Fibroblast of peridontal ligament (primary cell): Measurements from ENCODE around the gene LIMA1.
"Not testable (repeated sequence)": the region's sequence is repeated elsewhere in the genome, so short reads cannot be mapped to it uniquely, and the experiment has no call there.

Source experiments
- DNase-seq: peaks from one replicate; pipeline ENCODE4 v3.0.0-alpha.2; 2010; ENCODE audit errors: extremely low read depth

LIMA1 gene

DNA sequence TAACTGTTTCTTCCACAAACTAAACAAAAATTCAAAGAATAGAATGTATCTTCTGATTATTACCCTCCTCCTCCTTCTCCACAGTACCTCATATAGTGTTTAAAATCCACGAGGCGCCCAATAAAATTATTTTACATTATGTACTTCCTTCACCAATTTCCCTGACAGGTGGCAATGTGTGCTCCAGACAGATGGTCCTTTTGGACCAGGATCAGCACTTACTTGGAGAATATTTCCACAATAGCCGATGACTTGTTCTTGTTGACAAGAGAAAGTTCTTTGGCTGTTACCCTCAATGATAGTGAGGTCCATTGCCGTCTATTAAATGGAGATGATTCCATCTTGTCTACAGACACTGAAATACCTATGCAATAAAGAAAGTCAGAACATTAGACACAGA lies 34.9 kb downstream of the LIMA1 start:
- no peak for DNase-seq

DNA sequence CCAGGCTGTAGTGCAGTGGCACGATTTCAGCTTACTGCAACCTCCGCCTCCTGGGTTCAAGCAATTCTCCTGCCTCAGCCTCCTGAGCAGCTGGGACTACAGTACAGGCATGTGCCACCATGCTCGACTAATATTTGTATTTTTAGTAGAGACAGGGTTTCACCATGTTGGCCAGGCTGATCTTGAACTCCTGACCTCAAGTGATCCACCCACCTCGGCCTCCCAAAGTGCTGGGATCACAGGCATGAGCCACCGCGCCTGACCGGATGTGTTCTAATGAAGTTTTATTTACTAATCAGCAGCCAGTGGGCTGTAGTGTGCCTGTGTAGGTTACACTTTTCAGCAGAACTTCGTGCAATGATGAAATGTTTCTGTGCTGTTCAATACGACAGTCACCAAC lies 35.7 kb downstream of the LIMA1 start:
- DNase-seq, result not testable (repeated sequence)

DNA sequence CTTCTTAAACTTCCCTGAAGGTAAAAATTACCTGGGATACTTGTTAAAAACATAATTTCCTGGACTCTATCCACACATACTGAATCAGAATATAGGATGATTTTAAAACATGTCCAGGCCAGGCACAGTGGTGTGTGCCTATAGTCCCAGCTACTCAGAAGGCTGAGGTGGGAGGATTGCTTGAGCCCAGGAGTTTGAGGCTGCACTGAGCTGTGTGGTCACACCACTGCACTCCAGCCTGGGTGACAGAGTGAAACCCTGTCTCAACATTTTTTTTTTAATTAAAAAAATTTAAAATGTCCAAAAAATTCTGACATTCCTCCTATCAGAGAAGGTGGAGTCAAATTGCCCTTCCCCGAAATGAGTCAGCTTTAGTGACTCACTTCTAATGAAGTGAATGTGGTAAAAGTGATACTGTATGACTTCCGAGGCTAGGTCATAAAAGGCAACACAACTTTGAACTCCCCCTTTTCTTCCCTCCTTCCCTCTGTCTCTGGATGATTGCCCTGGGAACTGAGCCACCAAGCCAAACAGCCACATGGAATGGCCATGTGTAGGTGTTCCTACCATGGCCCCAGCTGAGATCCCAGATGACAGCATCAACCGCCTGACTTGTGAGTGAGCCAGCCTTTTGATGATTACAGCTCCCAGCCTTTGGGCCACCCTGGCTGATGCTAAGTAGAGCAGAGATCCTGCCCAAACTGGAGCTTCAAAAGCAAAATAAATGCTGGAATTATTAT lies 36.3 kb downstream of the LIMA1 start:
- DNase-seq, result peak; percentile 96

DNA sequence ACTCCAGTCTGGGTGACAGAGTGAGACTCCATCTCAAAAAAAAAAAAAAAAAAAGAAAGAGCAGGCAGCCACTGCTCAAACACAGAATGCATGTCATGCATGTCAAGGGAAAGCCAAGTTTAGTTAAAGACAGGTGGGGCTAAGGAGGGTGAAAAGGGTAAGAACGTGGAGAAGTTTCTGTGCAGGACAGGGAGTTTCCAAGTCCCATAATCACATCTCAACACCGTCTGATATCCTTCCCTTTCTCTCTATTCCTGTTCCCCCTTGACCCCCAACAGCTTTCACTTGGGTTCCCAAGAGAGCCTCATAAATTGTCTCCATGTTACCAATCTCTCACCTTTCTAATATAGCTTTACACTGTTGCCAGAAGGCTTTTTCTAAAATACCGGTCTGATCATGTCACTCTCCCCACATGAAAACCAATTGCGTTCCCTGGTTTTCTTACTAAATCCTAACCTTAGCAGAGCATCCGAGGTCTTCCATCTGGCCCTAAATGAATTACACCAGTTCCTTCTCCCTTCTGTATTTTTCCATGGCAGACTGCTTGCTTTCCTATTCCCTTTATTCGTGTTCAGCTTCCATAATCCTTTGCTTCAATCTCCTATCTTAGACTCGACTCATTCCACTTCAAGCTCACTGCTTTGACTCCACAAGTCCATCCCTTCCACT lies 37.0 kb downstream of the LIMA1 start:
- DNase-seq, result no peak

DNA sequence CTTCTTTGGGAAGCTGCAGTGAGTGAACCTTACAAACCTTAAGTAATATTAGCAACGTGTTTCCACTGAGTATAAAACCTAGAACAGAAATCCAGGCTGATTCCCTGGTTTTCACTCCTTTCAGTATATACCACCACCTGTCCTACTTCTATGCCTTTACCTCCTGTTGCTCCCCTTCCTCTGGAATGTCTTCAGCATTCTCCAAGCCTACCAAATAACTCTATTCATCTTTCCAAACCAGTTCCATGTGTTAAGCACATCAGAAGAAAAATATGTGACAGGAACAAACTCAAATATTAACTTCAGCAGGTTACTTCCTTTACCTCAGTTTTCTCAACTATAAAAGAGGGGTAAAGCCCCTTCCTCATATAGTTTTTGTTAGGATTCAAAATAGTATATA lies 39.8 kb downstream of the LIMA1 start:
- no peak for DNase-seq

DNA sequence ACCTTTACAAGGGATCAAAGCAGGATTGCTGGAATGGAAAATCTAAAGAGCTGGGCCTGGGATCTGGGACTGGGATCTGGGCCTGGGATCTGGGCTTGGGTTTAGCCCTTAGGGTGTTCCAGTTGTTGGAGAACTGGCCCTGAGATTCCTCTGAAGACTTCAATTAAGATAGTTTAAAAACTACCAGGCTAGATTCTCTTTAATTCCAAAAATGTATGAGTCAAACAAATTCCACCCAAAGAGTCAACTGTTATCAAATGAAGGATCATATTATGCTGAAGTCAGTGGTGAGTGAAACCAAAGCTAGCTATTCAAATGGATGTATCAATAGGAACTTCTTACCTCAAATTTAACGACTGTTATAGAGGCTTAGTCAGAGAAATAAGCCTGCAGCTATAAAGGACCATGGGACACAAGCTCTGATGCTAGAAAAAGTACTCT lies 40.5 kb downstream of the LIMA1 start:
- peak; percentile 86 for DNase-seq

DNA sequence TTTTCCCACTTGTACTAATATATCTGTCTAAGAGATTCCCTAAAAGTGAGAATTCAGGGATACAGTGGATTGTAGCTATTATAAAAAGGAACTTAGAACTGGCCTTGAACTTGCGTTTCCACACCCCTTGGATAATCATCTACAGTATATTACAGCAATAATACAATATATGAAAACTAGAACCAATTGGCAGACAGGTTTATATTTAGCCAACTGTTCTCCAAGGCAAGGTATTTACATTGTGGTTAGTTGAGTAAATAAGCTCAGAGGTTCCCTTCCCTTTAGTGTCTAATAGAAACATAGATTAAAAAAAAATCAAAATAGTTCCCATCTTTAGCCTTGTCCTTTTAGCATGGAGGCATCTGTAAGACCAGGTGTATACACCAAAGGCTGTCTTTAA lies 42.1 kb downstream of the LIMA1 start:
- DNase-seq, result no peak

DNA sequence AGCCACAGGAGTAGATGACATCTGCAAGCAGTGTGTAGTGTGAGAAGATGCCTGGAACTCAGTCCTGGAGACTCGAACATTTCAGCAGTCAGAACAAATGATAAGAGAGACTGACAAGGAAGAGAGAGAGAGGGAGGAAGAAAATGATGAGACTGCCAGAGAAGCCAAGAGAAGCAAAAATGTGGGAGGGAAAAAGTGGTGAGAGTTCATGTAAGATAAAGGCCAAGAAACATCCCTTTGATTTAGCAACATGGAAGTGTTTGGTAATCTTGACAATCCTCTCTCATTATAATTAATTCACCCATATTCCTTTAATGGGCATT lies 42.6 kb downstream of the LIMA1 start:
- DNase-seq, result no peak

DNA sequence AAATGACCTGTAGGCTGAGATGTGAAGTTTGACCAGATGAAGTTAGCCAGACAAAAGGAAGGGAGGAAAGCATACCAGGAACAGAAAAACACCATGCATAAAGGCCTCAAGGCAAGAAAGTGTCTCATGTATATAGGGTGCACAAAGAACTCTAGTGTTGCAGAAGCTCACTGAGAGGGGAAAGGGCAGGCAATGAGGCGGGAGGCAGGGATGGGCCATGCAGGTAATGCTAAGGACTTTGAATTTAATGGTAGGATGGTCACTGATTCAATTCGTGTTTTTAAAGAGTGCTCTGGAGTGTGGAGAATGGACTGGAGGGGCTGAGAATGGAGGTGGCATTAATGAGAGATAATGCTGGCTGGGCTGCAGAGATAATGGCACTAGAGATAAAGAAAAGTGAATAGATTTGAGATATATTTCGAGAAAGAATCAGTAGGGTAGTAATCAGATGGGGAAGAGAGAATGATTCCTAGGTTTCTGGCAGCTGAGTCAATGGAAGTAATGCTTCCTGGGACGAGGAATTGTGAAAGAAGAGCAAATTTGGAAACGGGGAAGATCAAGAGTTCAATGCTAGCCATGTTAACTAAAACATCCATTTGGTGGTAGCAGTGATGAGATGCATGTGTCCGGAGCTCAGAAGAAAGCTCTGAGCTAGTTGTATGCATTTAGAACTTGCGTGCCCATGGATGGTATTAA lies 43.1 kb downstream of the LIMA1 start:
- no peak for DNase-seq

DNA sequence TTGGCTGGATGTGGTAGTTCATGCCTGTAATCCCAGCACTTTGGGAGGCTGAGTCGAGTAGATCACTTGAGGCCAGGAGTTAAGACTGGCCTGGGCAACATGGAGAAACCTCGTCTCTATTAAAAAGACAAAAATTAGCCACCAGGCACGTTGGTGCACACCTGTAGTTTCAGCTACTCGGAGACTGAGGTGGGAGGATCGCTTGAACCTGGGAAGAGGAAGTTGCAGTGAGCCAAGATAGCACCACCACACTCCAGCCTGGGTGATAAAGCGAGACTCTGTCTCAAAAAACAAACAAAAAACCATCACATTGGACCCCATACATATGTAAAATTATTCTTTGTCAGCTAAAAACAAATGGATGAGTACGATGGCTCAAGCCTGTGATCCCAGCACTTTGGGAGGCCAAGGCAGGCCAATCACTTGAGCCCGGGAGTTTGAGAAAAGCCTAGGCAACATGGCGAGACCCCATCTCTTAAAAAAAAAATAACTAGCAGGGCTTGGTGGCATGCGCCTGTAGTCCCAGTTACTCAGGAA lies 43.9 kb downstream of the LIMA1 start:
- no peak for DNase-seq

DNA sequence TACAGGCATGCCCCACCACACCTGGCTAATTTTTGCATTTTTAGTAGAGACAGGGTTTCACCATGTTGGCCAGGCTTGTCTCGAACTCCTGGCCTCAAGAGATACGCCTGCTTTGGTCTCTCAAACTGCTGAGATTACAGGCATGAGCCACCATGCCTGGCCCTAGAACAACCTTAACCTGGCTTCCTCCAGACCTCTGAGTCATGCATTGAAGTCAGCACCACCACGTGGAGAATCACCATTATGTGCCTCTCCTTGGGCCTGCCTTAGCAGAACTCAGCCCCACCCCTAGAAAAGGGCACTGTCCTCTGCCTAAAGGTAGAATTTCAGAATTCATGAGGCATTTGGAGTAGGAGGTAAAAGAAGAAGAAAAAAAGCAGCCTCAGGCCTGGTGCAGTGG lies 49.0 kb downstream of the LIMA1 start:
- no peak for DNase-seq

DNA sequence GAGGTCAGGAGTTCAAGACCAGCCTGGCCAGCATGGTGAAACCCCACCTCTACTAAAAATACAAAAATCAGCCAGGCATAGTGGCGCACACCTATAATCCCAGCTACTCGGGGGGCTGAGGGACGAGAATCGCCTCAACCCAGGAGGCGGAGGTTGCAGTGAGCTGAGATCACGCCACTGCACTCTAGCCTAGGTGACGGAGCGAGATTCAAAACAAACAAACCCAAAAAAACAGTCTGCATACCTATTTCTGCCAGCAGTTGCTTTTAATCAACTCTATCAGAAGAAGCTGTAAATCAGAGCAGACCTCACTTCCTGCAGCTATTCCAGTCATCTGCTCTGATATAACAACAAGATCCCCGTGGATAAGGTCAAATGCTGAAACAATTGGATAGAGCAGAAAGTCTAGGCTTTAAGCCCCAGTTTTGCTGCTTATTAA lies 50.5 kb downstream of the LIMA1 start:
- DNase-seq, result no peak

DNA sequence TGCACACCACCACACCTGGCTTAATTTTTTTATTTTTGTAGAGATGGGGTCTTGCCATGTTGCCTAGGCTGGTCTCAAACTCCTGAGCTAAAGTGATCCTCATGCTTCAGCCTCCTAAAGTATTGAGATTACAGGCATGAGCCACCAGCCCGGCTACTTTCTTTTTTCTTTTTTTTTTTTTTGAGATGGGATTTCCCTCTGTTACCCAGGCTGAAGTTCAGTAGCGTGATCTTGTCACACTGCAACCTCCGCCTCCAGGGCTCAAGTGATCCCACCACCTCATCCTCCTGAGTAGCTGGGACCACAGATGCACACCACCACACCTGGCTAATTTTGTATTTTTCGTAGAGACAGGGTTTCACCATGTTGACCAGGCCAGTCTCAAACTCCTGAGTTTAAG lies 51.1 kb downstream of the LIMA1 start:
- no peak for DNase-seq

DNA sequence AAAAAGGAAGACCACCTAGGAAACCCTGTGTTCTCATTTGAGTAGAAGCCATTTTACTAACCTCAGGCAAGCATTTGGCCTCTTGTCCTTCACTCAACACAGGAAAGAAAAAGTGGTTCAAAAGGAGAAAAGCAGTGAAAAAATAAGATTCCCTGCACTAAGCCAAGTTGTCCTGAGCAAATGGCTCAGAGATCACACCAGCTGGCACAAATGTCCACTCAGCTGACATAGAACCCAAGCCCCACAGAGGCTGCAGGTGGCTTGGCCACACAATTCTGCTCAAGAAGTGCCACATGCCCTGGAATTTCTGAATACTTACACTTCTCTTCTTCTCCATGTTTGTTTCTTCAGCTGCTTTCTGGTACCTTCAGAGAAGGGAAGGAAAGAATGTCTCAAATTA lies 52.0 kb downstream of the LIMA1 start:
- no peak for DNase-seq

DNA sequence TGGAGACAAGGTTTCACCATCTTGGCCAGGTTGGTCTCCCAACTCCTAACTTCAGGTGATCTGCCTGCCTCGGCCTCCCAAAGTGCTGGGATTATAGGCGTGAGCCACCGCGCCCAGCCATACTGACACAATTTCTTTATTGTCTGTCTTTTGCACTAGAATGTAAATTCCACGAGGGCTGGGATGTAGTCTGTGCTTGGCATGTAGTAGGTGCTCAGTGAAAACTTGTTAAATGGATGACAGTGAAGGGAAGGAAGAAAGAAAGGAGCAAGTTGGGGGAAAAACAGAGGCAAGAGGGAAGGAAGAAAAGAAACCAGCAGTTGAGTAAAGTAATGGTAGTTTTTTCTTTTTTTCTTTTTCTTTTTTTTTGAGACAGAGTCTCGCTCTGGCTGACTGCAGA lies 53.1 kb downstream of the LIMA1 start:
- DNase-seq, result no peak

DNA sequence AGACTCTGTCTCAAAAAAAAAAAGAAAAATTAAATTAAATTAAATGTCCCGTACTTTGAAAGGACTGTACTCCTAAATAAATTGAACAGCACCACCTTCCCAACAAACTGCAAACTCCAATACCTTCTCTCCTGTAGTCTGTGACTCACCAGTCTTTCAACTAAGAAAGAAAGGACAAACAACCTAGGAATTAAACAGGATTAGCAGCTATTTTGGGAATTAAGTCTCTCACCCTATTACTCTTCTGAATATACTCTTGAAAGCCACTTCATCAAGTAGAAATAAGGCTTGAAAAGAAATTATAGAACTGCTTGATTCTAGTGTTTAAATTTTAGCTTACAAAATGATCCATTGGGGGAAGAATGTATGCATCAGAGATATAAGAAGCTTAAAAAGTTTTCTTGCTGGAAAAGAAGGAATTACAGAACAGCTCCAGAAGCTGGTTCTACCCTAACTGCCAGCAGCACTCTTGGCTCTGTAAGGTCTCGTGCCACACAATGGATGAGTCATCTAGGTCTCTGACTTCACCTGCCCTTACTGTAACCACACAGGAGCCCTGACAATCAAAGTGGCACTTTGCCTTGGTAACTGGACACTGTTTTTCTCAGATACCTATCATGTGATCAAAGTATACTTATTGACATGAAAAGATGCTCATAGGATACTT lies 59.2 kb downstream of the LIMA1 start:
- DNase-seq, result no peak

DNA sequence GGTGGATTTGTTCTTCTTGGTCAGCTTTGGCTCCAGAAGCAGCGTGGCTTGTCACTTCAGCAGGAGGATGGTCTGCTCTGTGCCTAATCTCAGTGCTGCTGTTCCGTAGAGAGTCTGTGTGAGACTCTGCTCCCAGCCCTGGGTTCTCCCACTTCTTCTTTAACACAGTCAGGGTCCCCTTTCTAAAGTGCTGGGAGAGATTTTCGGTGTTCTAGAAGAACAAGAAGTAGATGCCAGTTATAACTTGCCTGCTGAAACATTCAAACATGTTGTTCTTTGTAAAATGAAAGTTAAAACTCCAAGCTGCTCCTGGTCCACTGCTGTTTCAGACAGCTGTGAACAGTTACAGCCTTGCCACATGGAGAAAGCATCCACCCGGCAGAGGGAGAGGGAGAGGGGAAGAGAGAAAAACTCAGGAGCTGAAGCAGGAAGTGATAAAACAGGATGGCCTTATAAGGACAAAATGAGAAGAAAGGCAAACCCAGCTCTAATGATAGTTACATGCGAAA lies 61.0 kb downstream of the LIMA1 start:
- peak; percentile 97 for DNase-seq

DNA sequence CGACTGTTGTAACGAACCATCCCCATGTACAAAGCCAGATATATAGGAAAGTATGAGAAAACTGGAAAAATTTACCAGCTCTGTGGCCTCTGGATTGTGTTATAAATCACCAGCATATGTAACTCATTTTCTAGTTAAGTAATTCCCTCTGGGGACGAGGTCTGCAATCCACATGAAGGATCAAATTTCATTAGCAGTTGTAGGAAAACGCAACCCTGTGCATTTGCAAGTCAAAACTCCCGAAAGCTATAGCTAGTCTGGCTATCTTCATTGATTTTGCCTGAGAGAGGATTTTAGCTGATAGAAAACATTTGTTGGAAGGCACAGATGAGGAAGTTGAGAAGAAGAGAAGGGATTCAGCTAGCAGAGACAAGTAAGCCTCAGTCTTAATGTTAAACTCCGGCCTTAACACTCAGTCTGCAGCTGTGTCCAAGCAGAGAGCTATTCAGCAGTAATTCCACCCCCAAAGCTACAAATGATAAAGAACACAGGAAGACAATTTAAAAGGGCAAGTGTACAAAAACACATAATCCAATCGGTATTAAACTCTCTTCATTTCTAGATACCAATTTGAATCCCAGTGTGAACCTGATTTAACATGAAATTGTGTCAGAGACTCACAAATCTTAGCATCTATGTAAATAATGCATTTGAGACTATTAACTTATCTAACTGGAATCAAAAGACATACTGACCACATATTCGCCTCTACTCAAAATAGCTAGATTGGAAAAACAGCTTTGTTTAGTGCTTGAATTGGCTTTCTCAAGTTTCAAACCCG lies 61.9 kb downstream of the LIMA1 start:
- DNase-seq, result peak; percentile 100

DNA sequence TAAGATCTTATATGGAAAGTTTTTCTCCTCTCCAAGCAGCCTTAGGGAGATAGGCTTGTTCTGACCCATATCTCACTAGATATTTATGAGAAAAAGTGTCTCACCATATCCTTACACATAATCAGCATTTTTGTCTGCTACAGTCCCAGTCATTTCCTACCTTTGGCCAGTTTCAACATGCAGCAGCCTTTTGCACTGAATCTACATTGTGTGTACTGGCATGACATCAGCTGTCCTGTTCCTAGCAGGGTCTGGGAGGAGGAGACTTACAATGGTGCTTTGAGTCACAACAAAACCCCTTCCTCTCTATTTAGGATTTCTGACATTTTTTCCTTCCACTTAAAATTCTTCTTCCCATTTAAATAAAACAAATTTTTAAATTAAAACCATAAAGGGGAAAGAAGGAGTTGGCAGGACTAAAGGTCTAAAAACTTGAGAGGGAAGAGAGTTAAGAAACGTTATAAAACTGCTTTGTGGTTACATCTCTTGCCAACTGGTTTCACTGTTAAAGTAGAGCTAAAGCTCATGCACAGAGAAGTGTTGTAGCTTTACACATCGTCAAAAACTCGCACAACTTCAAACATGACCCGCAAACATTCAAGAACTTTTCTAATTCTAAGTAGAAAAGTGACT lies 62.8 kb downstream of the LIMA1 start:
- peak; percentile 90 for DNase-seq

DNA sequence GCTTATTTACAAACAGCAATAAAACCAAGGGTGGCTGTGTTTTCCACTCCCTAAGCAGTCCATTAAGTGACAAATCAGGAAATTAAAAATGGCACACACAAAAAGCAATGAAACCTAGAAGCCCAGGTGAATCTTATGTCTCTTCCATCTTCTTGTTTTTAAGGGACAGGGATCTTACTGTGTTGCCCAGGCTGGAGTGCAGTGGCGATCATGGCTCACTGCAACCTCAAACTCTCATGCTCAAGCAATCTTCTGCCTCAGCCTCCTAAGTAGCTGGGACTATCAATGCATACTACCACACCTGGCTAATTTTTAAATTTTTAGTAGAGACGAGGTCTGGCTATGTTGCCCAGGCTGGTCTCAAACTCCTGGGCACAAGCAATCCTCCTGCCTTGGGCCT lies 63.8 kb downstream of the LIMA1 start:
- no peak for DNase-seq

DNA sequence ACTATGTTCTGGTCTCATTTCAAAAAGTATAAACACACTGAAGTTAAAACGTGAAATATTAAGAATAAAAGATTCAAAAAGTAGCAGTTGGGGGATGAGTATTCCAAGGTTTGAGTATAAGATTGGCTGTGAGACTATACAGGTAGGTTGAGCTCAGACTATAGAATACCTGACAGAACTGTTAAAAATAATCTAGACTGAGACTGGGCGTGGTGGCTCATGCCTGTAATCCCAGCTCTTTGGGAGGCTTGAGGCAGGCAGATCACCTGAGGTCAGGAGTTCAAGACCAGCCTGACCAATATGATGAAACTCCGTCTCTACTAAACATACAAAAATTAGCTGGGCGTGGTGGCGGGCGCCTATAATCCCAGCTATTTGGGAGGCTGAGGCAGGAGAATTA lies 64.3 kb downstream of the LIMA1 start:
- DNase-seq, result not testable (repeated sequence)
